GM19193 (cell line): Measurements from ENCODE around the gene SLC25A45.

Source experiments
- POLR2A ChIP-seq: IDR thresholded peaks from 4 replicates; pipeline ENCODE4 v1.6.1; 2011; ENCODE audit not compliant: insufficient read depth, insufficient read length; ENCODE audit errors: extremely low read depth

SLC25A45 gene, protein sequence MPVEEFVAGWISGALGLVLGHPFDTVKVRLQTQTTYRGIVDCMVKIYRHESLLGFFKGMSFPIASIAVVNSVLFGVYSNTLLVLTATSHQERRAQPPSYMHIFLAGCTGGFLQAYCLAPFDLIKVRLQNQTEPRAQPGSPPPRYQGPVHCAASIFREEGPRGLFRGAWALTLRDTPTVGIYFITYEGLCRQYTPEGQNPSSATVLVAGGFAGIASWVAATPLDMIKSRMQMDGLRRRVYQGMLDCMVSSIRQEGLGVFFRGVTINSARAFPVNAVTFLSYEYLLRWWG

DNA sequence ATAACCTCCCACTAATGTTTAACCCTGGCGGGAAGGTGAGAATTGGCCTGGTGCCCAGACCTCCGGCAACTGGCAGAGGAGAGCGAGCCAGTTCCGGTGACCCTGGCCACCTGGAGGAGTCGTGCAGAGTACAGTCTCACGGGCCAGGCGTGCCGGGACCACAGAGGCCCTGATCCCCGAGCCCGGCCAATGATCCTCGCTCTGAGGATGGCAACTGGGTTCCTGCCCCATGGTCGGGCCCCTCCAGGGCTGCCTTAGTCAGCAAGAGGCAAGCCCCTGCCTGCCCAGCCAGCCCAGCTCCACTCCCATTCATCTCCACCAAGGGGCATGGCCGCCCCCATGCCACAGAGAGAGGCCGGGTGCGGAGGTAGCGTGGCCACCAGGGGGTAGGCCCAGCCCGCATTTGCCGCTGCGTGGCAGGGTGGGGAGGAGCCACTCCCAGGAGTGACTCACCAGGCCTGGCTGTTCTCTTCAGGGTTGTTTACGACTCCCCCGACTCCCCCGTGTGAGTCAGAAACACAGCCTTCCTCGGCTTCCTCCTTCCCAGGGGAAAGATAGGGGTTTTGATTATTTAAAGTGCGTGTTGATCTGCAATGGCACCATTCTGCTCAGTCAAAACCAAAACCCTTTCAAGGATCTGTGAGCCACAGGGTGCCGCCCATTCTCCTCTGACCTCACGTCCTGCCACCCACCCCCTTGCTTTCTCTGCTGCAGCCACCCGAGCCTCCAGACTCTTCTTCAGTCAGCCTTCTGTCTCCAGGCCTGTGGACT is at the start of gene SLC25A45:
Gene SLC25A45, minus strand, starts transcription at position 614 of the 771 bp plus-strand sequence. CDS start 695 bp downstream, outside the sequence.
- TF ChIP-seq POLR2A: peak; percentile 83

DNA sequence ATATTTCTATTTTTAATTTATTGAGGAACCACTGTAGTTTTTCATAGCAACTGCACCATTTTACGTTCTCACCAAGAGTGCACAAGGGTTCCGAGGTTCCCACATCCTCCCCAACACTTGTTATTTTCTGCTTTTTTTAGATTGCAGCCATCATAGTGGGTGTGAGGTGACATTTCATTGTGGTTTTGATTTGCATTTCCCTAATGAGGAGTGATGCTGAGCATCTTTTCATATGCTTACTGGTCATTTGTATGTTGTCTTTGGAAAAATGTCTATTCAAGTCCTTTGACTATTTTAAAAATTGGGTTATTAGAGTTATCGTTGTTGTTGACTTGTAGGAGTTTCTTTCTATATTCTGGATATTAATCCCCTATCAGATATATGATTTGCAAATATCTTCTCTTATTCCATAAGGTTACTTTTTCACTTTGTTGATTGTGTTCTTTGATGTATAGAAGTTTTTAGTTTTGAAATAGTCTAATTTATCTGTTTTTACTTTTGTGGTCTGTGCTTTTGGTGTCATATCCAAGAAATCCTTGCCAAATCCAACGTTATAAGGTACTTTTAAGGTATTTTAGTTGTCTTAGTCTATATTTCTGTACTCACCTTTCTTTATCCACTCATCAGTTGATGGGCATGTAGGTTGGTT is 49.1 kb upstream of the SLC25A45 start:
- no peak for TF ChIP-seq POLR2A

DNA sequence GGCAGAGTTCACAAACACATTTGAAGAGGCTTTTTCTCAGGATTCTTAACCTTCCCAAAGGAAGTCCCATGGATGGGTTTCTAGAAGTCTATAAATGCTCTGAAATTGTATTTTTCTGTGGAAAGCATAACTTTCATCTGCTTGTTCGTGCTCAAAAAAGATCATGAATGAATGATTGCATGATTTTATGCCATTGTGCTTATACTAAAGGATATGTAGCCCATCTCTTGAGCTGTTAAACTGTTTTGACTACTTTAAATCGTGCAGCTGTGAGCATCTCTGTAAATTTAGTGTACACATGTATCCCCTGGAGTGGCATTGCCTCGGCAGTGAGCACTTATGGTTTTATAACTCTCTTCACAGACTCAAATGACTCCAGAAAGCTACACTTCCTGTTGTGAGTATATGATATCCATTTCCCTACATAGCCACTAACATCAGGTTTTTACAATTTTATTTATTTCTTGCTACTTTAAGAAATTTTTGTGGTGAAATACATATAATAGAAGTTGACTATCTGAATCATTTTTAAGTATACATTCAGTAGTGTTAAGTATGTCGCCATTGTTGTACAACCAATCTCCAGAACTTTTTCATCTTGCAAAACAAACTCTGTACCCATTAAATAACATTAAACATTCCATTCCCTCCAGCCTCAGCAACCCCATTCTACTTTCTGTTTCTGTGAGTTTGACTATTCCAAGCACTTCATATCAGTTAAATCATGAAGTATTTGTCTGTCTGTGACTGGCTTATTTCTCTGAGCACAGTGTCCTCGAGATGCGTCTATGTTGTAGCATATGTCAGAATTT is 48.2 kb upstream of the SLC25A45 start:
- no peak for TF ChIP-seq POLR2A

DNA sequence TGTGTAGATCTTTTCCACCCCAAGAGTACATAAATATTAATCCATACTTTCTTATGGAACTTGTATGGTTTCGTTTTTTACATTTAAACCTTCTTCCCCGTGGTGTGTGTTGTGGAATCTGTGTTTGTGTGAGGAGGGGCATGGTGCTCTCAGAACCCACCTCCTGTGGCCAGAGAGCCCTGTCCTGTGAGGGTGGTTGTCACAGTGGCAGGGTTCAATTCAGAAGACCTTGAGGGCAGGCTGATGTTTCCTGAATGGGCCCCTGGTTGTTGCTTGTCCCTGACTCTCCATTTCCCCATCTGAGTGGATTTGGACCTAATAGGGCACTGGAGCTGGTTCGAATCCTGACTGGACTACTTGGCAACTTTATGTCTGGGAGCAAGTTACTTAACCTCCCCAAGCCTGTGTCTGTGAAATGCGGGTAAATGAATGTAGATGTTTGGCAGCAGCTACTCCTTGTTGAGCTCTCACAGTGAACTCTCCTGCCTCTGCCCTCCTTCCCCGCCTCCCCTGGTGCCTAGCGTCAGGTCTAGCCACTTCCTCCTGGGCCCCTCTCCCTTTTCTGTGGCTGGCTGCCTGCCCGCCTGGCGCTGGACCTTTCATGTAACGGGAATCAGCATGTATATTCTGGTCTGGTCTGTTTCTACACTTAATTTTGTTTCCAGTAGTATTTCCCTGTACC is 47.4 kb upstream of the SLC25A45 start:
- no peak for TF ChIP-seq POLR2A

DNA sequence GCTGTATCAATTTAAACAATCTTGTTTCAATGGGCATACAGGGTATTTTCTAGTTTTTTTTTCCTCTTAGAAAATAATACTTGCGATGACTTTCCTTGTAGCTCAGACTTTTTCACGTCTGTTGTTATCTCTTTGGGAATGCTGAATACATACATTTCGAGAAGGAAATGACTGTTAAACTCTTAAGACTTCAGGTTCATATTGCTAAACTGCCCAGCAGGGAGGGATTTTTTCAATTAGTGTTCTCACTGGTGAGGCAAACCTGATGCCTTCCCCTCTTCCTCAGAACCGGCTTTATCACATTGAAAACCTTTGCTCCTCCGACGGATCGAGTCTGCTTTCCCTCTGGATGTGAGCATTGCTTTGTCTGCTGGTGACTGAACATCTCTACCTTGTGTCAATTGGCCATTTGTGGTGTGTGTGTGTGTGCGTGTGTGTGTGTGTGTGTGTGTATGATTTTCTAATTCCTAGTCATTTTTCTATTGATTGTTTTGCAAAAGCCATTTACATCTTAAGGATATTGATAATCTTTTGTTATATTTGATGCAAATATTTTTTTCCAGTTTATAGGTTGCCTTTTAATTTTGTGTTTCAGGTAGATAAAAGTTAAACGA is 46.7 kb upstream of the SLC25A45 start:
- peak; percentile 40 for TF ChIP-seq POLR2A

DNA sequence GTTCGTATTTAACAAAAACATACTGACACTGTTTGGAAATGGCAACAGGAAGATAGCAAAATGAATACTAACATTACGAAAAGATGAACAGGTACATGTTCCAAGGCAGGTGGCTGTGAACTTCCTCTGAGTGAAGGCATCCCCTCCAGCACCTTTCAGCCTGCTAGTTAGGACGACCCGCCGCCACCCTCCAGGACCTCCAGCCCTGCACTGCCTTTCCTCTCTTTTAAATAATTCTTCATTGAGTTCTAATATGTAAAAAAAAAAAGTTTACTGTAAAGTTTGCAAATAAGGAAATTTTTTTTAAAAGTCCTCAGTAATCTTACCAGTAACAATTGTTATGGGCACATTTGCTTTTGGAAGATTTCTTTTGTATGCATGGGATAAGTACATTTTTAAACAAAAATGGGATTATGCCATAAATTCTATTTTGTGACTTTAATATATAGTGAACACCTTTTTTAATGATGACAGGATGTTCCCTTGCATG is 46.2 kb upstream of the SLC25A45 start:
- TF ChIP-seq POLR2A: peak; percentile 54

DNA sequence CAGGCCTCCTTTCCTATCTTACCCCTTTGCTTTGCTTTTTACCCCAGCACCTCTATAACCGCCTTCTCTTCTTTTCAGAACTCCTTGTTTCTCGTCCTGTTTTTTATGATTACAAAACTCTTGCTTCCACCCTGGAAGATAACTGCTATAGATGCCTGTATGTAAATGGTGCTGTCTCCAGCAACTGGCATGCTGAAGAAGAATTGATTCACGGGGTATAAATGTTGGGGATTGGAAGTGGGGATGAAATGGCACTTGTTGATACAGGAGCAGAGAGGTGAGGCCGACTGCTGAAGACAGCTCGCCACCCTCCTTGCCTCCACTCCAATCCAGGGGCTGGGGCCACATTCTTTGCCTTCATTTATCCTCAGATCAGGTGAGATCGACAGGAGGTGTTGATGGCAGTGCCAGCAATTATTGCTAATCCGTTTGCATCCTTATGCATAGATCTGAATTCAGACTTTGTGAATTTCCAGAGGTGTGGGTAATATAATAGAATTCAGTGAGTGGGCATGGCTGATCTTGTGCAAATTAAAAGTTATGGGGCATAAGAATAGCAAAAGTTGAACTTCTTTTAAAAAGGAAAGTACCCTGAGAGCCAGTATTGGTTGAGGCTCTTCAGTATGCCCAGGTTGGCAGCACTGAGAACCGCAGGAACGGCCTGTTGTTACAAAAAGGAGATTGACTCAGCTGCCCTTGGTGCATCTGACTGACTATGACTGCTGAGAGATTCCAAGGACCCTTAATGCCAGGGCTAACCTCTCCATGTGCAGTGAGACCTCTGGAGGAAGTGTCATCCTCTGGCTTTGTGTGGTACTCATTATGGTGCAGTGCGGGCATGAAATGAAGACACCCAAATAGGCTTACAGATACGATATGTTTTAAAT is 45.5 kb upstream of the SLC25A45 start:
- no peak for TF ChIP-seq POLR2A

DNA sequence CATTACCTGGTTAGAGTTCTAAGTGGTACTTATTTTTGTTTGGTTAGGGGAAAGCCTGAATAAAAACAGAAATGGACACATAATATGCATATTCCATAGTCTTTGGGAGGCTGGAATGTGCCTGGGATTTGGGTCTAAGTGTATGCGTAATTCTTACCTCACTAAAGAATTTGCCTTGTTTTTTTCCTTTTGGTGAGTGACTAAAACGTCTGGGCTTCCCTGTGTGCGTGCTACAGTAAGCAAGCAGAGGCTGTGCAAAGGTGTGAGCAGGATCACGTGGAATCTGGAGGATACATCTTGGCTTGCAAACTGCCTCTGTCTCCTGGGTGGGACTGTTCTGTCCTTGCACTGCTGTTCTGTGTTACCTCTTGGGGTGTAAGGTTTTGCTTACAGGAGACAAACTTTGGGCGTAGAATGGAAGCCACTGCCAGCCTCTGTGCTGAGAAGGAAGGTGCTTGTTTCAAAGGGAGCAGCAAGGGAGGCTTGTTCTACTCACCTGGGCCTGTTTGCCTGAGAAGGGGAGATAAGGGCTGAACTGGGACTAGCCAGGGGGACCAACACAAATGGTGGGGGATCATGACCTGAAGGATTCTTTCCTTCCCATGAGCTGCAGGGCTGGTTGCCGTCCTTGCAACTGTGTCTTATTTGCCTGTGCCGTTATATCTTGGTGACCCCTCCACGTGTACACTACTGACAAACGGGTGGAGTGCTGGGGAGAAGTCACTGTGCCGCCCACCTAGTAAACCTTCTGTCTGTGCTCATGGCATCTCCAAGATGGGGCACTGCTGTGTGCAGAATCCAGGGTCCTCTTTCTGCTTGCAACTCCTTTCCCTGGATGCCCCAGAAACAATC is 44.6 kb upstream of the SLC25A45 start:
- TF ChIP-seq POLR2A: peak; percentile 90

DNA sequence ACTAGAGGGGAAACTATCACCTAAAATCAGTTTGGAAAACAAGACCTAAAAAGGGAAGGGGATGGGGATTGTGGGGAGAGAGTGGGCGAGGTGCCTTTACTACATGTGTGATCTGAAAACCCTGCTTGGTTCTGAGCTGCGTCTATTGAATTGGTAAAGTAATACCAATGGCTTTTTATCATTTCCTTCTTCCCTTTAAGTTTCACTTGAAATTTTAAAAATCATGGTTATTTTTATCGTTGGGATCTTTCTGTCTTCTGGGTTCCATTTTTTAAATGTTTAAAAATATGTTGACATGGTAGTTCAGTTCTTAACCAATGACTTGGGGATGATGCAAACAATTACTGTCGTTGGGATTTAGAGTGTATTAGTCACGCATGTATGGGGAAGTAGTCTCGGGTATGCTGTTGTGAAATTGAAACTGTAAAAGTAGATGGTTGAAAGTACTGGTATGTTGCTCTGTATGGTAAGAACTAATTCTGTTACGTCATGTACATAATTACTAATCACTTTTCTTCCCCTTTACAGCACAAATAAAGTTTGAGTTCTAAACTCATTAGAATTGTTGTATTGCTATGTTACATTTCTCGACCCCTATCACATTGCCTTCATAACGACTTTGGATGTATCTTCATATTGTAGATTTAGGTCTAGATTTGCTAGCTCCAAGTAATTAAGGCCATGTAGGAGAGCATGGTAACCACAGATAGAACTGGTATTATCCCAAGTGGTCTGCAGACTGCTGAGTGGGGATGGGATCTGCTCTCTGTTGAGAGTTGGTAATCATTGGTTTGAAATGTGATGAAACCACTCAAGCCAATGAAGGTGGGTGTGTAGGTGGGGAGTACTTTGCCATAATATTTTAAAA is 43.8 kb upstream of the SLC25A45 start:
- TF ChIP-seq POLR2A: no peak

DNA sequence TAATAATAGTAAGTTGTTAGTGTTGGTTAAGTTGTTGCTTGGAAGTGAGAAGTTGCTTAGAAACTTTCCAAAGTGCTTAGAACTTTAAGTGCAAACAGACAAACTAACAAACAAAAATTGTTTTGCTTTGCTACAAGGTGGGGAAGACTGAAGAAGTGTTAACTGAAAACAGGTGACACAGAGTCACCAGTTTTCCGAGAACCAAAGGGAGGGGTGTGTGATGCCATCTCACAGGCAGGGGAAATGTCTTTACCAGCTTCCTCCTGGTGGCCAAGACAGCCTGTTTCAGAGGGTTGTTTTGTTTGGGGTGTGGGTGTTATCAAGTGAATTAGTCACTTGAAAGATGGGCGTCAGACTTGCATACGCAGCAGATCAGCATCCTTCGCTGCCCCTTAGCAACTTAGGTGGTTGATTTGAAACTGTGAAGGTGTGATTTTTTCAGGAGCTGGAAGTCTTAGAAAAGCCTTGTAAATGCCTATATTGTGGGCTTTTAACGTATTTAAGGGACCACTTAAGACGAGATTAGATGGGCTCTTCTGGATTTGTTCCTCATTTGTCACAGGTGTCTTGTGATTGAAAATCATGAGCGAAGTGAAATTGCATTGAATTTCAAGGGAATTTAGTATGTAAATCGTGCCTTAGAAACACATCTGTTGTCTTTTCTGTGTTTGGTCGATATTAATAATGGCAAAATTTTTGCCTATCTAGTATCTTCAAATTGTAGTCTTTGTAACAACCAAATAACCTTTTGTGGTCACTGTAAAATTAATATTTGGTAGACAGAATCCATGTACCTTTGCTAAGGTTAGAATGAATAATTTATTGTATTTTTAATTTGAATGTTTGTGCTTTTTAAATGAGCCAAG is 42.9 kb upstream of the SLC25A45 start:
- peak; percentile 68 for TF ChIP-seq POLR2A
